Measurements from ENCODE around the gene APBB2. TPM values are rescaled to one million over a fixed set of nuclear protein-coding genes. Genes with fewer than 3 reads are reported as not detected.

APBB2 gene
- total and polyA plus RNA-seq, 2 experiments from 2014 or later, result 35.8 to 74.8 TPM

GRCh38 chr4:41050116-41050515 lies 164.2 kb downstream of the APBB2 start:
- no peaks in the 10 kb centered on the region for H3K4me1 ChIP-seq (ENCODE audit: insufficient read depth)
- Mint-ChIP-seq H3K4me1 (peaks cover 4% of the 10 kb centered on the region; the same call in 2 of the 3 replicates), H3K36me3 (ENCODE audit: low read depth) (peaks cover 32% of the 10 kb centered on the region), H3K9me3 (peaks cover 24% of the 10 kb centered on the region), H3K27ac (no peak overlapping the region), H3K27me3 (ENCODE audit: insufficient read depth, low read depth, poor library complexity) (peaks cover 4% of the 10 kb centered on the region), H3K4me3 (no peak overlapping the region)
- no peaks in the 10 kb centered on the region for H3K27me3 ChIP-seq (ENCODE audit: insufficient read depth)
- ATAC-seq, result no peak
- no peaks in the 10 kb centered on the region for H3F3A ChIP-seq (replicated peaks; ENCODE audit: low read depth)
- no peaks in the 10 kb centered on the region; the same call in 1 of the 2 replicates for H3K36me3 ChIP-seq (ENCODE audit: insufficient read depth)
- no peaks in the 10 kb centered on the region for H4K20me1 ChIP-seq (replicated peaks; ENCODE audit: insufficient read depth)
- H2AFZ ChIP-seq, result no peak overlapping the region
- no peak overlapping the region for H3K4me3 ChIP-seq
- peaks cover 6% of the 10 kb centered on the region for H3K9me2 ChIP-seq (ENCODE audit: insufficient read depth)
- H3K4me2 ChIP-seq, result no peak overlapping the region
- no peak overlapping the region for H3K27ac ChIP-seq (ENCODE audit: low read depth)
- DNase-seq (ENCODE audit: low spot score), result no peak
- TF ChIP-seq ZNF462 (CRISPR knock-in tag; IDR thresholded peaks at IDR 0.05) (no peak), CREB1 (CRISPR knock-in tag; IDR thresholded peaks at IDR 0.05; ENCODE audit: low read depth) (no peak), ZNF331 (CRISPR knock-in tag; IDR thresholded peaks at IDR 0.05; ENCODE audit: low read depth) (no peak), JUNB (IDR thresholded peaks at IDR 0.05; ENCODE audit: unreplicated experiment) (no peak), EZH2phosphoT487 (IDR thresholded peaks at IDR 0.05; ENCODE audit: unreplicated experiment) (no peak), NANOG (IDR thresholded peaks at IDR 0.05; ENCODE audit: borderline replicate concordance) (no peak), ZNF114 (CRISPR knock-in tag; IDR thresholded peaks at IDR 0.05) (no peak), ETS1 (IDR thresholded peaks at IDR 0.05) (no peak), POLR2AphosphoS5 (IDR thresholded peaks at IDR 0.05; ENCODE audit: low read depth) (no peak), REST (IDR thresholded peaks at IDR 0.05; ENCODE audit: unreplicated experiment) (no peak), CTCF (conservative IDR thresholded peaks at IDR 0.05; ENCODE audit: low read depth in 2 of 2) (no peak), STAT1 (IDR thresholded peaks at IDR 0.05; ENCODE audit: unreplicated experiment) (no peak)
- H3K79me2 ChIP-seq (replicated peaks; ENCODE audit: insufficient read depth), result no peaks in the 10 kb centered on the region
